Activated T-helper 17 cell treated with anti-CD3 and anti-CD28 coated beads, Interleukin-2, amount 50 U/mL, for 72 hours (primary cell): ENCODE measurements around the gene VAV1. TPM values are rescaled to one million over a fixed set of nuclear protein-coding genes. Genes with fewer than 3 reads are reported as not detected.
"Not testable (repeated sequence)": the region's sequence is repeated elsewhere in the genome, so short reads cannot be mapped to it uniquely, and the experiment has no call there.

Source experiments
- ATAC-seq: fragments of 150-1000 bp; cut with Tn5 transposase; replicated peaks from 2 replicates; pipeline ENCODE4 v1.10.0; 2021; ENCODE audit warnings: mild to moderate bottlenecking, moderate library complexity
- H3K27ac Mint-ChIP-seq: one replicate; pipeline ENCODE4 v1.8.0; 2022; ENCODE audit warnings: mixed read lengths
- H3K27me3 Mint-ChIP-seq: one replicate; pipeline ENCODE4 v1.8.0; 2022; ENCODE audit warnings: mixed read lengths
- H3K36me3 Mint-ChIP-seq: one replicate; pipeline ENCODE4 v1.8.0; 2022; ENCODE audit warnings: low read depth, mild to moderate bottlenecking, mixed read lengths
- H3K4me1 Mint-ChIP-seq: one replicate; pipeline ENCODE4 v1.8.0; 2022; ENCODE audit warnings: mixed read lengths
- H3K4me3 Mint-ChIP-seq: one replicate; pipeline ENCODE4 v1.8.0; 2022; ENCODE audit warnings: mild to moderate bottlenecking, mixed read lengths
- H3K9me3 Mint-ChIP-seq: one replicate; pipeline ENCODE4 v1.8.0; 2022; ENCODE audit warnings: mixed read lengths
- total RNA-seq, 2 donors: library from RNA; stranded (reverse); gene quantifications; one replicate each; pipeline ENCODE4 v1.2.3, GENCODE V29; 2022

The VAV1 gene
- total RNA-seq, 2 donors from 2014 or later: 110 to 114 TPM

GRCh38 chr19:6822311-6822670 lies 49.8 kb downstream of the VAV1 start:
- H3K36me3 Mint-ChIP-seq: peaks cover 85% of the 10 kb centered on the region
- H3K4me3 Mint-ChIP-seq: no peak overlapping the region
- H3K4me1 Mint-ChIP-seq: peaks cover 9% of the 10 kb centered on the region
- no peak overlapping the region for H3K27ac Mint-ChIP-seq
- no peaks in the 10 kb centered on the region for H3K9me3 Mint-ChIP-seq
- ATAC-seq: no peak
- H3K27me3 Mint-ChIP-seq: no peaks in the 10 kb centered on the region

- Mint-ChIP-seq H3K27me3 (no peaks in the 10 kb centered on the region), H3K9me3 (no peaks in the 10 kb centered on the region), H3K4me1 (peaks cover 4% of the 10 kb centered on the region), H3K4me3 (no peak overlapping the region), H3K27ac (no peak overlapping the region), H3K36me3 (peaks cover 89% of the 10 kb centered on the region)
- ATAC-seq: no peak
Measured at GRCh38 chr19:6825076-6825774, 52.7 kb downstream of the VAV1 start.

GRCh38 chr19:6826281-6826920 lies 53.9 kb downstream of the VAV1 start:
- Mint-ChIP-seq H3K9me3 (no peaks in the 10 kb centered on the region), H3K4me1 (peaks cover 4% of the 10 kb centered on the region), H3K27ac (no peak overlapping the region), H3K27me3 (no peaks in the 10 kb centered on the region), H3K36me3 (peaks cover 89% of the 10 kb centered on the region), H3K4me3 (no peak overlapping the region)
- no peak for ATAC-seq

- Mint-ChIP-seq H3K9me3 (no peaks in the 10 kb centered on the region), H3K4me3 (no peak overlapping the region), H3K27ac (no peak overlapping the region), H3K27me3 (no peaks in the 10 kb centered on the region), H3K4me1 (peaks cover 4% of the 10 kb centered on the region), H3K36me3 (peaks cover 100% of the 10 kb centered on the region)
- no peak for ATAC-seq
Measured at GRCh38 chr19:6828306-6828697, 55.8 kb downstream of the VAV1 start.

DNA sequence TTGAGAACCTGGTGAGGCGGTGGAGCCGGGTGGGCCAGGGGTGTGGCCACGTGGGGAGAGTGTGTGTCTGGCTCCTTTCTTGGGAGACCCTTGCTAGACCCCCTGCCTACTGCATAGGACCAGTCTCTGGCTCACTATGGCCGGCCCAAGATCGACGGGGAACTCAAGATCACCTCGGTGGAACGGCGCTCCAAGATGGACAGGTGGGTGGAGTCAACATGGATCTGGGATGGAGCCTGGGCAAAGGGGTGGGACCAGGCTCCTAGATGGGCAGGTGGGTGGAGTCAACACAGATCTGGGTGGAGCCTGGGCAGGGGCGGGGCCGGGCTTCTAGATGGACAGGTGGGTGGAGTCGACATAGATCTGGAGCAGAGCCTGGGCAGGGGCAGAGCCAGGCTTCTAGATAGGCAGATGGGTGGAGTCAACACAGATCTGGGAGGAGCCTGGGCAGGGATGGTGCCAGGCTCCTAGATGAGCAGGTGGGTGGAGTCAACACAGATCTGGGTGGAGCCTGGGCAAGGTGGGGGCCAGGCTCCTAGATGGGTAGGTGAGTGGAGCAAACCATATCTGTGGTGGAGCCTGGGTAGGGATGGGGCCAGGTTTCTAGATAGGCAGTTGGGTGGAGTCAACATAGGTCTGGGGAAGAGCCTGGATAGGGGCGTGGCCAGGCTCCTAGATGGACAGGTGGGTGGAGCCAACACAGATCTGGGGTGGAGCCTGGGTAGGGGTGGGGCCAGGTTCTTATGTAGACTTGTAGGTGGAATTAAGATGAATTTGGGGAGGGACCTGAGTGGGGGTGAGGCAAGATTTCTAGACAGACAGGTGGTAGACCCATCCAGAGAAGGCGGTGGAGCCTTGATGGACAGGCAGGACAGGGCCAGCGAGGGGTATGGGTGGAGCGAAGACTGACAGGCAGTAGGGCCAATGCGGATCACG lies 56.5 kb downstream of the VAV1 start:
- H3K9me3 Mint-ChIP-seq: no peaks in the 10 kb centered on the region

DNA sequence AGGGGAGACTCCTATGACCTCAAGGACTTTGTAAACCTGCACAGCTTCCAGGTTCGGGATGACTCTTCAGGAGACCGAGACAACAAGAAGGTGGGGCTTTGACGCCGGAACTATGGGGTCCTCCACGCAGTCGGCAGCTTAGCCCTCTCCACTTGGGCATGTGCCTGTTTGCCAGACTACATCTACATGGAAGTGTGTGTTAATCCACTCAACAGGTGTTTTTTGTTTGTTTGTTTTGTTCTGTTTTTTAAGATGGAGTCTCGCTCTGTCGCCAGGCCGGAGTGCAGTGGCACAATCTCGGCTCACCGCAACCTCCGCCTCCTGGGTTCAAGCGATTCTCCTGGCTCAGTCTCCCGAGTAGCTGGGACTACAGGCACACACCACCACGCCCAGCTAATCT lies 57.3 kb downstream of the VAV1 start:
- not testable (repeated sequence) for H3K27me3 Mint-ChIP-seq, ATAC-seq, H3K4me1 Mint-ChIP-seq, H3K4me3 Mint-ChIP-seq, H3K9me3 Mint-ChIP-seq
- peak overlapping the region; percentile 79 for H3K27ac Mint-ChIP-seq
- peaks cover 94% of the 10 kb centered on the region for H3K36me3 Mint-ChIP-seq

More for the DNA sequence above, 56.5 kb downstream of the VAV1 start:
- H3K4me3 Mint-ChIP-seq: no peak overlapping the region
- ATAC-seq: peak; percentile 87
- H3K27ac Mint-ChIP-seq: peak overlapping the region; percentile 79
- H3K36me3 Mint-ChIP-seq: peaks cover 100% of the 10 kb centered on the region
- no peaks in the 10 kb centered on the region for H3K27me3 Mint-ChIP-seq
- peaks cover 4% of the 10 kb centered on the region for H3K4me1 Mint-ChIP-seq

DNA sequence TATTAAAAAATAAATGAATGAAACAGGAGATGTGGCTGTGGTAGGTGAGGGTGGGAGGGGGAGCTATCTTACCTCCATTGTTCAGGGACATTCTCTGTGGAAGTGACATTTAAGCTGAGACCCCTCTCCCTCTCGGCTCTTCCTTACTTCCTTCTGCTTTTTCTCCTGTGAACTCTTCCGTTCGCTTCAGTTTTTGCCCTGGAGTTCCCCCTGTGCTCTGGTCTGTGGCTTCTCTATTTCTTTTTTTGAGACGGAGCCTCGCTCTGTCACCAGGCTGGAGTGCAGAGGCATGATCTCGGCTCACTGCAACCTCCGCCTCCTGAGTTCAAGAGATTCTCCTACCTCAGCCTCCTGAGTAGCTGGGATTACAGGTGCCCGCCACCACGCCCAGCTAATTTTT lies 58.6 kb downstream of the VAV1 start:
- not testable (repeated sequence) for H3K4me3 Mint-ChIP-seq, ATAC-seq, H3K27me3 Mint-ChIP-seq, H3K9me3 Mint-ChIP-seq, H3K4me1 Mint-ChIP-seq
- peaks cover 92% of the 10 kb centered on the region for H3K36me3 Mint-ChIP-seq
- H3K27ac Mint-ChIP-seq: peak overlapping the region; percentile 69

- H3K9me3 Mint-ChIP-seq: no peaks in the 10 kb centered on the region
- no peak overlapping the region for H3K4me3 Mint-ChIP-seq
- peak overlapping the region; percentile 16 for H3K27ac Mint-ChIP-seq
- H3K36me3 Mint-ChIP-seq: peaks cover 92% of the 10 kb centered on the region
- H3K4me1 Mint-ChIP-seq: peaks cover 12% of the 10 kb centered on the region
- H3K27me3 Mint-ChIP-seq: no peaks in the 10 kb centered on the region
- no peak for ATAC-seq
Measured at GRCh38 chr19:6832412-6832811, 59.9 kb downstream of the VAV1 start.

- H3K27me3 Mint-ChIP-seq: no peaks in the 10 kb centered on the region
- peaks cover 21% of the 10 kb centered on the region for H3K4me1 Mint-ChIP-seq
- H3K36me3 Mint-ChIP-seq: peaks cover 92% of the 10 kb centered on the region
- H3K9me3 Mint-ChIP-seq: no peaks in the 10 kb centered on the region
- peak overlapping the region; percentile 16 for H3K27ac Mint-ChIP-seq
- no peak for ATAC-seq
- H3K4me3 Mint-ChIP-seq: no peak overlapping the region
Measured at GRCh38 chr19:6833166-6833790, 60.8 kb downstream of the VAV1 start.

DNA sequence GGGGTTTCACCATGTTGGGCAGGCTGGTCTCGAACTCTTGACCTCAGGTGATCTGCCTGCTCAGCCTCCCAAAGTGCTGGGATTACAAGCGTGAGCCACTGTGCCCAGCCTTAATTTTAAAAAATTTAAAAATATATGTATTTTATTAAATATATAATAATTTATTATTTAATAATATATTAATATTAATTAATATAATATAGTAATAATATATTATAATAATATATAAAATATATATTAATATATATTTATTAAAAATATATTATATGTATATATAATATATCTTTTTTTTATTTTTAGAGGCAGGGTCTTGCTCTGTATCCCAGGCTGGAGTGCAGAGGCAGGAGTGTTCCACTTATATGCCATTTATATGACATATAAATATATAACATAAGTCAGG lies 61.9 kb downstream of the VAV1 start:
- H3K4me3 Mint-ChIP-seq: no peak overlapping the region
- no peaks in the 10 kb centered on the region for H3K27me3 Mint-ChIP-seq
- H3K27ac Mint-ChIP-seq: no peak overlapping the region
- no peak for ATAC-seq
- peaks cover 18% of the 10 kb centered on the region for H3K4me1 Mint-ChIP-seq
- H3K9me3 Mint-ChIP-seq: no peaks in the 10 kb centered on the region
- peaks cover 86% of the 10 kb centered on the region for H3K36me3 Mint-ChIP-seq

DNA sequence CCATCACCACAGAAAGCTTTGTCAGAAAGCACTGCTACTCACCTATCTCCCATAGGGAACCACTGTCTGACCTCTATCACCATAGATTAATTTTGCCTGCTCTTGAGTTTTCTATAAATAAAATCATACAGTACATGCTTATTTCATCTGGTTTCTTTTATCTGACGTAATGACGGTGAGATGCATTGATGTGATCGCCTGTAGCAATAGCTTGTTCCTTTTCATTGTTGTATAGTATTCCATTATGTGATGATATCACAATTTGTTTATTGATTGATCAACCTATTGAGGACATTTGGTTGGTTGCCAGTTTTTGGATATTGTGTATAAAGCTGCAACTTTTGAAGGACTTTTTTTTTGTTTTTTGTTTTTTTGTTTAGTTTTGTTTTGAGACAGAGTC lies 63.0 kb downstream of the VAV1 start:
- no peaks in the 10 kb centered on the region for H3K9me3 Mint-ChIP-seq
- no peak overlapping the region for H3K27ac Mint-ChIP-seq
- H3K27me3 Mint-ChIP-seq: no peaks in the 10 kb centered on the region
- H3K4me1 Mint-ChIP-seq: peaks cover 18% of the 10 kb centered on the region
- no peak overlapping the region for H3K4me3 Mint-ChIP-seq
- peaks cover 83% of the 10 kb centered on the region for H3K36me3 Mint-ChIP-seq
- no peak for ATAC-seq

DNA sequence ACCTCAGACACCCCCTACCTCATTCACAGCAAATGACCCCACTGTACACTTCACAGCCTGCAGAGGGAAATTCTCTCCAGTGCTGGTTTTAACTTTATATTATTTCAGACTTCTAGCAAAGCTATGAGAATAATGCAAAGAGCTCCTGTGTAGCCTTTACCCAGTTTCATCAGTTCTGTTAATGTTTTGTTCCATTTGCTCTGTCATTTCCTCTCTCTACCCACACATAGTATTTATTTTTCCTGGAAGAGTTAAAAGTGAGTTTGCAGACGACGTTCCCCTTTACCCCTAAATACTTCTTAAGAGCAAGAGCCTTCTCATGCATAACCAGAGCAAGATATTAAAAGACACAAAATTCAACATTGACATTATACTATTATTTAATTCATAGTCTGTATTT lies 65.0 kb downstream of the VAV1 start:
- Mint-ChIP-seq H3K4me1 (peaks cover 18% of the 10 kb centered on the region), H3K9me3 (no peaks in the 10 kb centered on the region), H3K36me3 (peaks cover 81% of the 10 kb centered on the region), H3K27me3 (no peaks in the 10 kb centered on the region), H3K27ac (peak overlapping the region; percentile 87), H3K4me3 (peak overlapping the region; percentile 20)
- ATAC-seq: no peak

DNA sequence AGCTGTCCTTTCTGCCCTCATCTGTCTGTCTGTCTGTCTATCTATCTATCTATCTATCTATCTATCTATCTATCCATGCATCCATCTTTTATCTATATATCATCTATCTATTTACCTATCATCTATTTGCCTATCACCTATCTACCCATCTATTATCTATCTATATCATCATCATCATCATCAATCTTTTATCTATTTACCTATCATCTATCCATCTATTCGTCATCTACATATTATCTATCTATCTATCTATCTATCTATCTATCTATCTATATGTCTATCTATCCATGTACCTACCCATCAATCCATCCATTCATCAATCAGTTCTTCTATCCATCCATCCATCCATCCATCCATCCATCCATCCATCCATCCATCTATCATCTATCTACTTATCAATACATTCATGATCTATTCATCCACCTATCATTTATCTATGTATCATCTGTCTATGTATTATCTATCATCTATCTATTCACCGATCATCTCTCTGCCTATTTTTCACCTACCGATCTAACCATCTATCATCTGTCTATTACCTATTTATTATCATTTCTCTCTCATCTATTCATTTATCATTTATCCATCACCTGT lies 65.7 kb downstream of the VAV1 start:
- Mint-ChIP-seq H3K36me3 (peaks cover 81% of the 10 kb centered on the region), H3K9me3 (no peaks in the 10 kb centered on the region), H3K4me3 (no peak overlapping the region), H3K27ac (peak overlapping the region; percentile 87), H3K4me1 (peaks cover 18% of the 10 kb centered on the region), H3K27me3 (no peaks in the 10 kb centered on the region)
- ATAC-seq: no peak
